Measurements from ENCODE around the gene GLRA3.

Gene GLRA3

GRCh38 chr4:174592256-174592984 lies 236.6 kb downstream of the GLRA3 start:
- DNase-seq = no peak

DNA sequence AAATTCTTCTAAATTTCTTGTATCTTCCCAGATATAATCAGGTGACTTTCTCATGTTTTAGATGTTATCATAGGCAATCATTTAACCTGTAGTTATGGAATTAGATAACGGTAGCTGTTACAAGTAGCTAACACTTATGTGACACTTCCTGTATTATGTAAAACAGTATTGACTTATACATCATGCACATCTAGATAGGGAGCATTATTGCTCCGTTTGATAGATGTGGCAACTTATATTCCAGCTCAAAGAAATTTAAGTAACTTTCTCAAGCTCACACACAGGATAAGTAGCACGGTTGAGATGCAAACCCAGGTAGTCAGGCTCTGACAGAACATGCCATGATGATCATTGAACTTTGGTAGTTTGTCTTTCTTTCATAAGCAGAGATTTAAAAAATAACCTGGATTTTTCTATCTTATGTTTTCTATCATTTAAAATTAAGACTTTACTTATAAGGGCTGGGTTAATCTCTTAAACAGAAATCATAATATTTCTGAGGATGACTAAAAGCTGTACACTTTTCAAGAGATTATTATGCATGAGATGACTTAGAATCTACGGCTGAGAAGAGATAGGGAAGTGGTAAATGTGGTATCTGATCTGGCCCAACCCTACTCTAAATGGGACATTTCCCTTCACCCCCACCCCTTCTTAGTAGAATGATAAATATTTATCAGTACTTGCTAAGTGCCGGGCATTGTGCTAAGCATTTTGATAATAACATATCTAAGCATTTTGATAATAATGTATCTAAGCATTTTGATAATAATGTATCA lies 237.6 kb downstream of the GLRA3 start:
- no peak for DNase-seq

- DNase-seq = no peak
Observed at GRCh38 chr4:174590336-174590735, 238.7 kb downstream of the GLRA3 start.

Measured in COR-L47 (cell line).